ENCODE data around the gene CRADD. TPM values are rescaled to one million over a fixed set of nuclear protein-coding genes. Genes with fewer than 3 reads are reported as not detected.
A peak's percentile ranks its signal among the peaks of the same experiment; 100 is the strongest.
"Not testable (repeated sequence)": the region's sequence is repeated elsewhere in the genome, so short reads cannot be mapped to it uniquely, and the experiment has no call there.

CRADD gene
- total RNA-seq, 4 donors from 2014 or later: 43.7 to 76.1 (median 51.0) TPM

- intact Hi-C loops (cut with DNase I): no loop called here
- DNase-seq: no peak
- H3K27ac ChIP-seq: no peak overlapping the region
- no peak overlapping the region for H3K4me3 ChIP-seq (replicated peaks in 1 of 3)
- peaks cover 8 to 9% of the 10 kb centered on the region in 2 donors for H3K4me1 ChIP-seq
- TF ChIP-seq POLR2A (IDR thresholded peaks at IDR 0.05): no peak
- TF ChIP-seq, protein P1, sequence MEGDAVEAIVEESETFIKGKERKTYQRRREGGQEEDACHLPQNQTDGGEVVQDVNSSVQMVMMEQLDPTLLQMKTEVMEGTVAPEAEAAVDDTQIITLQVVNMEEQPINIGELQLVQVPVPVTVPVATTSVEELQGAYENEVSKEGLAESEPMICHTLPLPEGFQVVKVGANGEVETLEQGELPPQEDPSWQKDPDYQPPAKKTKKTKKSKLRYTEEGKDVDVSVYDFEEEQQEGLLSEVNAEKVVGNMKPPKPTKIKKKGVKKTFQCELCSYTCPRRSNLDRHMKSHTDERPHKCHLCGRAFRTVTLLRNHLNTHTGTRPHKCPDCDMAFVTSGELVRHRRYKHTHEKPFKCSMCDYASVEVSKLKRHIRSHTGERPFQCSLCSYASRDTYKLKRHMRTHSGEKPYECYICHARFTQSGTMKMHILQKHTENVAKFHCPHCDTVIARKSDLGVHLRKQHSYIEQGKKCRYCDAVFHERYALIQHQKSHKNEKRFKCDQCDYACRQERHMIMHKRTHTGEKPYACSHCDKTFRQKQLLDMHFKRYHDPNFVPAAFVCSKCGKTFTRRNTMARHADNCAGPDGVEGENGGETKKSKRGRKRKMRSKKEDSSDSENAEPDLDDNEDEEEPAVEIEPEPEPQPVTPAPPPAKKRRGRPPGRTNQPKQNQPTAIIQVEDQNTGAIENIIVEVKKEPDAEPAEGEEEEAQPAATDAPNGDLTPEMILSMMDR (IDR thresholded peaks at IDR 0.05): no peak
- no peaks in the 10 kb centered on the region for H3K9me3 ChIP-seq
- H3K36me3 ChIP-seq: no peaks in the 10 kb centered on the region
- H3K27me3 ChIP-seq: no peaks in the 10 kb centered on the region
- 33 to 42% methylated on average over 2 of the region's 2 CpGs for WGBS, 2 donors
Observed at GRCh38 chr12:93638095-93638494, 39.1 kb upstream of the CRADD start.

GRCh38 chr12:93638954-93639353 is 38.2 kb upstream of the CRADD start:
- TF ChIP-seq, protein P1 (IDR thresholded peaks at IDR 0.05): no peak
- TF ChIP-seq POLR2A (IDR thresholded peaks at IDR 0.05): no peak
- H3K4me1 ChIP-seq: peaks cover 8 to 9% of the 10 kb centered on the region in 2 donors
- peak overlapping the region in 1 of 3 donors; percentile 25 for H3K27ac ChIP-seq
- no peaks in the 10 kb centered on the region for H3K9me3 ChIP-seq
- 42 to 47% methylated on average over 6 of the region's 6 CpGs for WGBS, 2 donors
- no peaks in the 10 kb centered on the region for H3K36me3 ChIP-seq
- intact Hi-C loops (cut with DNase I): no loop called here
- H3K27me3 ChIP-seq: no peaks in the 10 kb centered on the region
- peak; percentile 43 to 45 for DNase-seq
- no peak overlapping the region for H3K4me3 ChIP-seq (replicated peaks in 1 of 3)

- 62 to 71% methylated on average over 2 of the region's 2 CpGs for WGBS, 2 donors
- H3K4me1 ChIP-seq: peaks cover 8 to 9% of the 10 kb centered on the region in 2 donors
- no peak for DNase-seq
- no peaks in the 10 kb centered on the region for H3K36me3 ChIP-seq
- H3K27ac ChIP-seq: peak overlapping the region in 1 of 3 donors; percentile 25
- no peak overlapping the region for H3K4me3 ChIP-seq (replicated peaks in 1 of 3)
- no peaks in the 10 kb centered on the region for H3K9me3 ChIP-seq
- TF ChIP-seq POLR2A (IDR thresholded peaks at IDR 0.05): no peak
- TF ChIP-seq, protein P1 (IDR thresholded peaks at IDR 0.05): no peak
- no peaks in the 10 kb centered on the region for H3K27me3 ChIP-seq
- intact Hi-C loops (cut with DNase I): no loop called here
Observed at GRCh38 chr12:93639406-93639805, 37.8 kb upstream of the CRADD start.

DNA sequence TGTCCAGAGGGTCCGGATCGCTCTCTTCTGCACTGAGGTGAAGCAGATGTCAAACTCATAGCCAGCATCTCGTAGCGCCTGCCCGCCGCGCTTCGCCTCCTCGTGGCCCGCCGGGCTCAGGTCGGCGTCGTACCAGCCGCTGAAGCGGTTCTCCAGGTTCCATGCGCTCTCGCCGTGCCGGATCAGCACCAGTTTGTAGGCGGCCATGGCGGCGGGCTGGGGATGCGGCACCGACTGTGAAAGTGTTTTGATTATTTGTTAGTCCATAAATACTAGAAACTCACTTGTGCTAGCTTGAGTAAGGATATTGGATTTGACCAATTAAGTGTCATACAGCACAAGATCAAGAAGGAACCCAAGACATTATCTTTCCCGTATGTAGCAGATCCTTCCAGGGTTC is 35.8 kb upstream of the CRADD start:
- H3K4me1 ChIP-seq; DNase-seq; H3K4me3 ChIP-seq (replicated peaks in 1 of 3); H3K27ac ChIP-seq; H3K36me3 ChIP-seq; H3K27me3 ChIP-seq; intact Hi-C loops (cut with DNase I); H3K9me3 ChIP-seq: not testable (repeated sequence)
- WGBS, 2 donors: 97 to 100% methylated on average over 5 to 15 of the region's 26 CpGs

- WGBS, 2 donors: 92 to 95% methylated on average over 1 of the region's 1 CpG
- TF ChIP-seq, protein P1 (IDR thresholded peaks at IDR 0.05): no peak
- TF ChIP-seq POLR2A (IDR thresholded peaks at IDR 0.05): no peak
- no peak overlapping the region for H3K27ac ChIP-seq
- no peaks in the 10 kb centered on the region for H3K36me3 ChIP-seq
- peaks cover 8 to 9% of the 10 kb centered on the region in 2 donors for H3K4me1 ChIP-seq
- intact Hi-C loops (cut with DNase I): no loop called here
- H3K9me3 ChIP-seq: no peaks in the 10 kb centered on the region
- H3K27me3 ChIP-seq: no peaks in the 10 kb centered on the region
- DNase-seq: no peak
- no peak overlapping the region for H3K4me3 ChIP-seq (replicated peaks in 1 of 3)
Observed at GRCh38 chr12:93642751-93643150, 34.4 kb upstream of the CRADD start.

GRCh38 chr12:93645702-93646101 is 31.5 kb upstream of the CRADD start:
- Histone ChIP-seq H3K4me1 (no peaks in the 10 kb centered on the region), H3K9me3 (no peaks in the 10 kb centered on the region), H3K27ac (no peak overlapping the region), H3K4me3 (replicated peaks in 1 of 3) (no peak overlapping the region), H3K36me3 (no peaks in the 10 kb centered on the region), H3K27me3 (no peaks in the 10 kb centered on the region)
- DNase-seq: no peak
- TF ChIP-seq, protein P1 (IDR thresholded peaks at IDR 0.05): no peak
- no peak for TF ChIP-seq POLR2A (IDR thresholded peaks at IDR 0.05)
- 75 to 91% methylated on average over 1 of the region's 1 CpG for WGBS, 2 donors
- intact Hi-C loops (cut with DNase I): no loop called here

Data from thyroid gland (tissue), 4 donors.